Glutamatergic neuron (in vitro differentiated cells): ENCODE results near the gene HNRNPK. TPM values are rescaled to one million over a fixed set of nuclear protein-coding genes. Genes with fewer than 3 reads are reported as not detected.

Experiments used
- DNase-seq: peaks from one replicate; pipeline ENCODE4 v3.0.0; 2022
- H3K27ac Mint-ChIP-seq: one replicate; pipeline ENCODE4 v1.8.0; 2020; ENCODE audit warnings: mild to moderate bottlenecking, mixed read lengths, inconsistent platforms; ENCODE audit not compliant: unreplicated experiment
- H3K27me3 Mint-ChIP-seq: one replicate; pipeline ENCODE4 v1.8.0; 2020; ENCODE audit warnings: mild to moderate bottlenecking, moderate library complexity, mixed read lengths, inconsistent platforms; ENCODE audit not compliant: unreplicated experiment
- H3K36me3 Mint-ChIP-seq: one replicate; pipeline ENCODE4 v1.8.0; 2020; ENCODE audit warnings: mild to moderate bottlenecking, mixed read lengths, inconsistent platforms; ENCODE audit not compliant: unreplicated experiment
- H3K4me1 Mint-ChIP-seq: one replicate; pipeline ENCODE4 v1.8.0; 2020; ENCODE audit warnings: mild to moderate bottlenecking, low read depth, mixed read lengths, inconsistent platforms; ENCODE audit not compliant: unreplicated experiment
- H3K4me3 Mint-ChIP-seq: one replicate; pipeline ENCODE4 v1.8.0; 2020; ENCODE audit warnings: mild to moderate bottlenecking, mixed read lengths, inconsistent platforms; ENCODE audit not compliant: unreplicated experiment
- H3K9me3 Mint-ChIP-seq: one replicate; pipeline ENCODE4 v1.8.0; 2020; ENCODE audit warnings: mild to moderate bottlenecking, moderate library complexity, mixed read lengths, inconsistent platforms; ENCODE audit not compliant: unreplicated experiment
- CTCF ChIP-seq: fragments of 200-600 bp; sonication (generic); IDR thresholded peaks from one replicate; pipeline ENCODE4 v1.5.0; 2021; ENCODE audit not compliant: partially characterized antibody, unreplicated experiment
- total RNA-seq: library from RNA; stranded (reverse); fragmentation: NEBNext Ultra II Directional; extraction: Animal tissue kit (Norgen Biotek cat#: 25700); gene quantifications from one replicate; pipeline ENCODE4 v1.2.1, GENCODE V29; 2021; ENCODE audit not compliant: unreplicated experiment

HNRNPK gene
- total RNA-seq, 1 donor from 2014 or later, result 763 TPM

- no peak overlapping the region for H3K27ac Mint-ChIP-seq
- no peaks in the 10 kb centered on the region for H3K36me3 Mint-ChIP-seq
- peaks cover 5% of the 10 kb centered on the region for H3K9me3 Mint-ChIP-seq
- no peak overlapping the region for H3K4me3 Mint-ChIP-seq
- no peak for DNase-seq
- no peaks in the 10 kb centered on the region for H3K4me1 Mint-ChIP-seq
- H3K27me3 Mint-ChIP-seq, result no peaks in the 10 kb centered on the region
- no peak for TF ChIP-seq CTCF
Observed at GRCh38 chr9:83932011-83932410, 48.0 kb downstream of the HNRNPK start.

- Mint-ChIP-seq H3K27me3 (no peaks in the 10 kb centered on the region), H3K9me3 (peaks cover 3% of the 10 kb centered on the region), H3K27ac (no peak overlapping the region), H3K36me3 (no peaks in the 10 kb centered on the region), H3K4me3 (no peak overlapping the region), H3K4me1 (no peaks in the 10 kb centered on the region)
- no peak for DNase-seq
- no peak for TF ChIP-seq CTCF
Observed at GRCh38 chr9:83930881-83931280, 49.1 kb downstream of the HNRNPK start.

GRCh38 chr9:83927591-83927990, 52.4 kb downstream of the HNRNPK start:
- Mint-ChIP-seq H3K9me3 (peaks cover 3% of the 10 kb centered on the region), H3K4me1 (no peaks in the 10 kb centered on the region), H3K4me3 (no peak overlapping the region), H3K27me3 (no peaks in the 10 kb centered on the region), H3K27ac (no peak overlapping the region), H3K36me3 (no peaks in the 10 kb centered on the region)
- DNase-seq, result no peak
- TF ChIP-seq CTCF, result no peak

GRCh38 chr9:83920927-83921707, 58.9 kb downstream of the HNRNPK start, which contains the start of gene KIF27:
Gene KIF27, minus strand, starts transcription at chr9:83921432. Its CDS starts 5,841 bp downstream, at chr9:83915591.
- peak; percentile 72 for TF ChIP-seq CTCF
- peaks cover 4% of the 10 kb centered on the region for H3K27me3 Mint-ChIP-seq
- no peaks in the 10 kb centered on the region for H3K36me3 Mint-ChIP-seq
- H3K4me1 Mint-ChIP-seq, result peaks cover 6% of the 10 kb centered on the region
- H3K4me3 Mint-ChIP-seq, result peak within 1 kb of the TSS; percentile 92
- H3K27ac Mint-ChIP-seq, result peak within 1 kb of the TSS; percentile 93
- peak; percentile 100 for DNase-seq
- peaks cover 4% of the 10 kb centered on the region for H3K9me3 Mint-ChIP-seq

- H3K4me1 Mint-ChIP-seq, result peaks cover 6% of the 10 kb centered on the region
- peaks cover 4% of the 10 kb centered on the region for H3K27me3 Mint-ChIP-seq
- no peaks in the 10 kb centered on the region for H3K36me3 Mint-ChIP-seq
- H3K4me3 Mint-ChIP-seq, result peak overlapping the region; percentile 92
- H3K27ac Mint-ChIP-seq, result peak overlapping the region; percentile 93
- TF ChIP-seq CTCF, result no peak
- peaks cover 4% of the 10 kb centered on the region for H3K9me3 Mint-ChIP-seq
- DNase-seq, result no peak
Observed at GRCh38 chr9:83920469-83920926, 59.5 kb downstream of the HNRNPK start.
